ENCODE data around the gene CCL28. TPM values are rescaled to one million over a fixed set of nuclear protein-coding genes. Genes with fewer than 3 reads are reported as not detected.
"Not testable (repeated sequence)": the region's sequence is repeated elsewhere in the genome, so short reads cannot be mapped to it uniquely, and the experiment has no call there.

Gene CCL28
- total RNA-seq, 1 donor = 1.3 TPM

DNA sequence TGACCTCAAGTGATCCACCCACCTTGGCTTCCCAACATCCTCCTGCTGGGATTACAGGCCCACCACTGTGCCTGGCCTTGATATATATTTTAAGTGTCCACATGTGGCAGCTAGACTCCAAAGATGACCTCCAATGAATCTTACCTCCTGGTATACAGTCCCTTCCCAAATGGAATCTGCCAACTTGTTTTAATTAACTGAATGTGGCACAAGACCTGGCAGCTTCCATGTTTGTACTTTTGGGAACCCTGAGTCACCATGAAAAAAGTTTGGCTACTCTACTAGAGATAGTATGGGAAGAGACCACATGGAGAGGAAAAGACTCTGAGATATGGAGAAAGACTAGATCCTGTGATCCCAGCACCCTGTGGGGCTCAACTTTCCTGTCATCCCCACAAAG, 42.5 kb downstream of the CCL28 start:
- TF ChIP-seq, protein P1, sequence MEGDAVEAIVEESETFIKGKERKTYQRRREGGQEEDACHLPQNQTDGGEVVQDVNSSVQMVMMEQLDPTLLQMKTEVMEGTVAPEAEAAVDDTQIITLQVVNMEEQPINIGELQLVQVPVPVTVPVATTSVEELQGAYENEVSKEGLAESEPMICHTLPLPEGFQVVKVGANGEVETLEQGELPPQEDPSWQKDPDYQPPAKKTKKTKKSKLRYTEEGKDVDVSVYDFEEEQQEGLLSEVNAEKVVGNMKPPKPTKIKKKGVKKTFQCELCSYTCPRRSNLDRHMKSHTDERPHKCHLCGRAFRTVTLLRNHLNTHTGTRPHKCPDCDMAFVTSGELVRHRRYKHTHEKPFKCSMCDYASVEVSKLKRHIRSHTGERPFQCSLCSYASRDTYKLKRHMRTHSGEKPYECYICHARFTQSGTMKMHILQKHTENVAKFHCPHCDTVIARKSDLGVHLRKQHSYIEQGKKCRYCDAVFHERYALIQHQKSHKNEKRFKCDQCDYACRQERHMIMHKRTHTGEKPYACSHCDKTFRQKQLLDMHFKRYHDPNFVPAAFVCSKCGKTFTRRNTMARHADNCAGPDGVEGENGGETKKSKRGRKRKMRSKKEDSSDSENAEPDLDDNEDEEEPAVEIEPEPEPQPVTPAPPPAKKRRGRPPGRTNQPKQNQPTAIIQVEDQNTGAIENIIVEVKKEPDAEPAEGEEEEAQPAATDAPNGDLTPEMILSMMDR (IDR thresholded peaks at IDR 0.05; ENCODE audit: insufficient read depth, low read depth, low read length) = no peak
- H3K4me3 ChIP-seq (ENCODE audit: low read depth, low read length) = no peak overlapping the region
- no peak for DNase-seq (ENCODE audit: low read depth)

DNA sequence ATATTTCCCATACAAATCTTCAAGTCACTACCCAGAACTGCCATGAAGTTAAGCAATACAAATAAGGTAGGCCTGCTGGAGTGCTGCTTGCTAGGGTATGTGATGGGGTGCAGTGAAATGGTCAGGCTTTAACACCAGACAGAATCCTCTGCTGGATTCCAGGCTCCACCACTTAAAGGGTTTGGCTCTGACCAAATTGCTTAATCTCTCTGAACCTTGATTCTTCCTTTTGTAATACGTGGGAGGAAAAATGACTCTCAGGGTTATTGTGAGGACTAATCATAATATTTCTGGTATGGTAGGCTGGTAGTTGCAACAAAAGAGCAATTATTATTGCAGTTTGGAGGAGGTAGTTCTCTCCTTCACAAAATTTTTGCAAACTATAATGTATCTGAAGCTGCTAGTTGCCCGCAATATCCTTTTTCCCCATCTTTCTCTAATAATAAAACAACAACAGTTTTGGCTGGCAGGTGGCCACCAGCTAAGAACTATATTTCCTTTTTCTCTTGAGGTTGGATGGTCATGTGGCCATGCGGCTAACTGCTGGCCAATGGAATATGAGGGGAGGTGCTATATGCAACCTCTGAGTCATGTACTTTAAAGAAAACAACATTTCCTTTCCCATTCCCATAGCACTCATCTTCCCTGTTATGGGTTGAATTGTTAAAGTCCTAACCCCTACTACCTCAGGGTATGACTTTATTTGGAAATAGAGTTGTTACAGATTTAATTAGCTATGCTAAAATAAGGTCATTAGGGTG, 44.1 kb downstream of the CCL28 start:
- TF ChIP-seq, protein P1 (IDR thresholded peaks at IDR 0.05; ENCODE audit: insufficient read depth, low read depth, low read length) = no peak
- peak; percentile 18 for DNase-seq (ENCODE audit: low read depth)
- no peak overlapping the region for H3K4me3 ChIP-seq (ENCODE audit: low read depth, low read length)

DNA sequence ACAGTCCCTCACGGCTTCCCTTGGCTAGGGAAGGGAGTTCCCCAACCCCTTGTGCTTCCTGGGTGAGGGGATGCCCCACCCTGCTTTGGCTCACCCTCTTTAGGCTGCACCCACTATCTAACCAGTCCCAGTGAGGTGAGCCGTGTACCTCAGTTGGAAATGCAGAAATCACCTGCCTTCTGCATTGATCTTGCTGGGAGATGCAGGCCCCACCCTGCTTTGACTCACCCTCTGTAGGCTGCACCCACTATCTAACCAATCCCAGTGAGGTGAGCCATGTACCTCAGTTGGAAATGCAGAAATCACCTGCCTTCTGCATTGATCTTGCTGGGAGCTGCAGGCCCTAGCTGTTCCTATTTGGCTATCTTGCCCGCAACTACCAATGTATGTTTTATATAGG, 44.7 kb downstream of the CCL28 start:
- no peak for DNase-seq (ENCODE audit: low read depth)
- TF ChIP-seq, protein P1 (IDR thresholded peaks at IDR 0.05; ENCODE audit: insufficient read depth, low read depth, low read length) = no peak
- H3K4me3 ChIP-seq (ENCODE audit: low read depth, low read length) = no peak overlapping the region

GRCh38 chr5:43366680-43367246, 45.4 kb downstream of the CCL28 start:
- DNase-seq (ENCODE audit: low read depth); H3K4me3 ChIP-seq (ENCODE audit: low read depth, low read length): not testable (repeated sequence)

DNA sequence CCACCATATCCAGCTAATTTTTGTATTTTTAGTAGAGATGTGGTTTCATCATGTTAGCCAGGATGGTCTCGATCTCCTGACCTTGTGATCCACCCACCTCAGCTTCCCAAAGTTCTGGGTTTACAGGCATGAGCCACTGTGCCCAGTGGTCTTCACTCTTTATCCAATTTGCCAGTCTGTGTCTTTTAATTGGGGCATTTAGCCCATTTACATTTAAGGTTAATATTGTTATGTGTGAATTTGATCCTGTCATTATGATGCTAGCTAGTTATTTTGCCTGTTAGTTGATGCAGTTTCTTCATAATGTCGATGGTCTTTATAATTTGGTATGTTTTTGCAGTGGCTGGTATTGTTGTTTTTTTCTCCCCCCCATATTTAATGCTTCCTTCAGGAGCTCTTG, 47.0 kb downstream of the CCL28 start:
- H3K4me3 ChIP-seq (ENCODE audit: low read depth, low read length); DNase-seq (ENCODE audit: low read depth): not testable (repeated sequence)

DNA sequence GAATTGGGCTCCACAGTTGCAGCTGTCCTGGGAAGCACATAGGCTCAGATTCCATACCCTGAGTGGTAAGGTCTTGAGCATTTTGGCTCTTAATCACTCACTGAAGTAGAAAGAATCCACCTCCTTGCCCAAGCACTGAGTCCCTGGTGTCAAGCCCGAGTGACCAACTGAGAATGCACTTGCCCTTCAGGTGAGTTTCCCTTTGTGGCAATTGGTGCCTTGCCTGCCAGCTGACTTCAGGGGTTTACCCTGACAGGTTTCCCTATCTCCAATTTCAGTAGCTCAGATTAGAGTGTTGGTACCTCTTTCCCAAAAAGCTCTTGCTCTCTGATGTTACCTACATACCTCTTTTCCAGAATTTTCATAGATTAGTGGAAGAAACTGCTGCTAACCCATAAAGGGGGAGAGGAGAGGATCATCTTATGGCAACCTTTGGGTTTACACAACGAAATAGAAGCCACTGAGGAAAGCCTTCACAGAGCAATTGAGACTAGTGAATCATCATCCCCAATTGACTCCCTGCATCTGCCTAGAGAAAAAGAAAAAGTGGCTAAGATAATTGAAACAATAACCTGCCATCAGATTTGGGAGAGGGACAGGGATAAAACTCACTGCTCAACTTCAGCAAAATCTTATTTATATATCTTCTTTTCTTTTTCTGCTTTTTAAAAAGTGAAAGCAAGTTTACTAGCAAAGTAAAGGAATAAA, 48.6 kb downstream of the CCL28 start:
- no peak for DNase-seq (ENCODE audit: low read depth)
- TF ChIP-seq, protein P1 (IDR thresholded peaks at IDR 0.05; ENCODE audit: insufficient read depth, low read depth, low read length) = no peak
- H3K4me3 ChIP-seq (ENCODE audit: low read depth, low read length) = no peak overlapping the region

DNA sequence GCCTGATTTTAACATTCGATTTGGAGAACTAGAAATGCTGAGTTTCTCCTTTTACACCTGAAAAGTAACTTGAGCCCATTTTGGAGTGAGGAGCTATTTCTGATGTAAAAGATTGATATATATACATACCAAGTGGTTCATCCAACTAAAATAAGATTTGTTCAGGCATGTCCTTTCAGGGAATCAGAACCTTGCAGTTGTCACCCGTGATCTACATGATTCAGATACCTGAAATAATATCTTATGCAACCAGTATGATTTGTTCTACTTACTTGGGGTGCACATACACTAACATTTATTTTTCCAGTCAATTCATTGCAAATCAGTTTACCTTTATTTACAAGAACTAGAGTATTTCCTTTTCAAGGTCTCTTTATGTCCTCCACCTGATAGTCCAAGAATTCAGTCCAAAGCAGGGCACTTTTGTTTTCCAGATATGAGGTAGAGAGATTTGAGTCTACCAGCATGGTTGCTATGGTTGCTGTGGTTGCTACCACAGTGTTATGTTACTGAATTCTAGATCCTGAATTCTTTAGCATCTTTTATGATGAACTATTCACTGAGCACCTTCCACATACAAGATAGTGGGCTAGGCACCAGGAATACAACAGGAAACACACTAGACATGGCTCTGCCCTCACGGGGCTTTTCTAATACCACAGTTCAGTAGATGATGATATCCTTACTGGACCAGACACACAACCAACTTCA, 49.3 kb downstream of the CCL28 start:
- no peak overlapping the region for H3K4me3 ChIP-seq (ENCODE audit: low read depth, low read length)
- TF ChIP-seq, protein P1 (IDR thresholded peaks at IDR 0.05; ENCODE audit: insufficient read depth, low read depth, low read length) = no peak
- DNase-seq (ENCODE audit: low read depth) = no peak
